T1000 (cell line): ENCODE measurements around the gene DNAJC3.
"Not testable (repeated sequence)": the region's sequence is repeated elsewhere in the genome, so short reads cannot be mapped to it uniquely, and the experiment has no call there.

Experiments
- DNase-seq: peaks from one replicate; lab custom pipeline; 2025; ENCODE audit warnings: mixed read lengths; lab: John Stamatoyannopoulos, UW

DNAJC3 gene

GRCh38 chr13:95714142-95714832, 37.3 kb downstream of the DNAJC3 start:
- no peak for DNase-seq

GRCh38 chr13:95716231-95716630, 39.3 kb downstream of the DNAJC3 start:
- no peak for DNase-seq

GRCh38 chr13:95722241-95722640, 45.3 kb downstream of the DNAJC3 start:
- no peak for DNase-seq

- no peak for DNase-seq
These were observed 46.5 kb downstream of the DNAJC3 start for GRCh38 chr13:95723438-95723837.

DNA sequence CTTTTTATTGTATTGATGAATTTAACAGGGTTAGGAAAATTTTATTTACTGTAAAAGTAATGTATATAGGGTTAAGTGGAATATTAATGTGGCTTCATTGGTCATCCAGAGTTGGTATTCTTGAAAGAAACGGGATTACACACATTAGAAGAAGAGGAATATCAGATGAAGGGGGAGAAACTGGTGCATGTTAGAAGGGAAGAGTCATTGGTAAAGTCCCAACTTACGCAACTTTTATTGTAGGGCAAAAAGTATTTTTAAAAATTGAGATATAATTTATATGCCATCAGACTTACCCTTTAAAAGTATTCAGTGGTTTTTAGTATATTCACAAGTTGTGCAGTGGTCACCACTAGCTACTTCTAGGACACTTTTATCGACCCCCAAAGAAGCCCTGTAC, 47.3 kb downstream of the DNAJC3 start:
- no peak for DNase-seq

DNA sequence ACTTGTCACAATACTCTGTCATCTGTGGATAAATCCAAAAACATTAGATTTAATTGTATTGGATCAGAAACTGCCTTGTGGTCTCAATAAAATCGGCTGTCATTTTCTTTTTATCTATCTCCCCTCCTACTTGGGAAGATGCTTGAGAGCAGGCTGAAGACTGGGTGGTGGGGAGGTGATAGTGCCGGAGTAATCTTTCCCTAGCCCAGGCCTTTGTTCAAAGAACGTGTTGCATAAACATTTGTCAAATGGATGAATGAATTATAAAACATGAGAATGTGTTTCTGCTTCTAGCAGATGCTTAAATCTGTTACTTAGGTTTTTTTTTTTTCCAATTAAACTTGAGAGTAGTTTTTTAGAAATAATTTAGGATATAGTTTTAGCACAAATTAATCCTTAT, 49.9 kb downstream of the DNAJC3 start:
- no peak for DNase-seq

- no peak for DNase-seq
These were observed 52.0 kb downstream of the DNAJC3 start for GRCh38 chr13:95728957-95729356.

DNA sequence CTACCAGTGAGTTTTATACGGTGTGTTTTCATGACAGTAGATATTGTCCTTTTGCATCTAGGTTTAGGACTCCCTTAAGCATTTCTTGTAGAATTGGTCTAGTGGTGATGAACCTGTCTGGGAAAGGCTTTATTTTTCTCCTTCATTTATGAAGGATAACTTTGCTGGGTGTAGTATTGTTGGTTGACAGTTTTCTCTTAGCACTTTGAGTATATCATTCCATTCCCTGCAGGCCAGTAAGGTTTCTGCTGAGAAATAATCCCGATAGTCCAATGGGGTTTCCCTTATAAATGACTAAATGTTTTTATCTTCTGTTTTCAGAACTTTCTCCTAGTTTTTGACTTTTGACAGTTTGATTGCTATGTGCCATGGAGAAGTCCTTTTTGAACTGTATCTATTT, 57.2 kb downstream of the DNAJC3 start:
- no peak for DNase-seq

DNA sequence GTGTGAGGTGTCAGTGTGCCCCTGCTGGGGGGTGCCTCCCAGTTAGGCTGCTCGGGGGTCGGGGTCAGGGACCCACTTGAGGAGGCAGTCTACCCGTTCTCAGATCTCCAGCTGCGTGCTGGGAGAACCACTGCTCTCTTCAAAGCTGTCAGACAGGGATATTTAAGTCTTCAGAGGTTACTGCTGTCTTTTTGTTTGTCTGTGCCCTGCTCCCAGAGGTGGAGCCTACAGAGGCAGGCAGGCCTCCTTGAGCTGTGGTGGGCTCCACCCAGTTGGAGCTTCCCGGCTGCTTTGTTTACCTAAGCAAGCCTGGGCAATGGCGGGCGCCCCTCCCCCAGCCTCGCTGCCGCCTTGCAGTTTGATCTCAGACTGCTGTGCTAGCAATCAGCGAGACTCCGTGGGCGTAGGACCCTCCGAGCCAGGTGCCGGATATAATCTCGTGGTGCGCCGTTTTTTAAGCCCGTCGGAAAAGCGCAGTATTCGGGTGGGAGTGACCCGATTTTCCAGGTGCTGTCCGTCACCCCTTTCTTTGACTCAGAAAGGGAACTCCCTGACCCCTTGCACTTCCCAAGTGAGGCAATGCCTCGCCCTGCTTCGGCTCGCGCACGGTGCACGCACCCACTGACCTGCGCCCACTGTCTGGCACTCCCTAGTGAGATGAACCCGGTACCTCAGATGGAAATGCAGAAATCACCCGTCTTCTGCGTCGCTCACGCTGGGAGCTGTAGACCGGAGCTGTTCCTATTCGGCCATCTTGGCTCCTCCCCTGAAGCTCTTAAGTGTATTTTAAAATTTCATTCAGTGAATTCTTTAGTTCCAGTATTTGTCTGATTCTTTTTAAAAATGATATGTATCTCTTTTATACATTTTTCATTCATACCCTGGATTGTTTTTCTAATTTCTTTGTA, 63.4 kb downstream of the DNAJC3 start:
- not testable (repeated sequence) for DNase-seq

DNA sequence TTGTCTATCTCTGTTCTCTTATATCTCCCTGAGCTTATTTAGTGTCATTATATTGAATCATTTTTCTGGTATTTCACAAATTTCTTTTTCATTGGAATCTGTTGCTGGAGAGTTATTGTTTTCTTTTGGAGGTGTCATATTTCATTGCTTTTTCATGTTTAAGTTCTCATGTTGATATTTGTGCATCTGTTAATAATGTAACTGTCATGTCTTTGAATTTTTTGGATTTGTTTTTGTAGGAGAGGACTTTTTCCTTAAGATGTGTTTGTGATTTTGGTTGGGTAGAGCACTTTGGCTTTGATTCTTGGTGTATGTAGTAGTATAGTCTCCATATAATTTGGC, 64.0 kb downstream of the DNAJC3 start:
- no peak for DNase-seq

GRCh38 chr13:95741584-95742563, 64.9 kb downstream of the DNAJC3 start:
- no peak for DNase-seq

- no peak for DNase-seq
These were observed 66.3 kb downstream of the DNAJC3 start for GRCh38 chr13:95743192-95743591.

GRCh38 chr13:95745289-95745688, 68.3 kb downstream of the DNAJC3 start:
- DNase-seq = no peak

DNA sequence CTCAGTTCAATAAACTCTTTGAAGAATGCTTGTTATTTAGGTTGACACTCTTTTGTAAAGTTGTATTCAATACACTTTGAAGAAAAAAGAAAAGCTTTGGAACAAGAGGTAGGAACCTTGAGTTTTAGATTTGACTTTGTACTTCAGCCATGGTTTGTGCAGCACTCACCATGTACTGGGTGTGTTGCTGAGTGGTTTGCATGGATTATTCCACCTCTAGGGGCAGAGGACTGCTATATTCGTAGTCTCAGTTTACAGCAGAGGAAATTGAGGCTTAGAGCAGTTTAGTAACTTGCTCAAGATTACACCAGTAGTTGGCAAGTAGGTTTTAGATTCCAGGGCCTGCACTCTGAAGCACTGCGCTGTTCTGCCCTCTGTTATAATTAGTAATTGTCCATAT, 68.8 kb downstream of the DNAJC3 start:
- no peak for DNase-seq

GRCh38 chr13:95749545-95749944, 72.6 kb downstream of the DNAJC3 start:
- no peak for DNase-seq

- no peak for DNase-seq
These were observed 75.7 kb downstream of the DNAJC3 start for GRCh38 chr13:95752677-95753076.

DNA sequence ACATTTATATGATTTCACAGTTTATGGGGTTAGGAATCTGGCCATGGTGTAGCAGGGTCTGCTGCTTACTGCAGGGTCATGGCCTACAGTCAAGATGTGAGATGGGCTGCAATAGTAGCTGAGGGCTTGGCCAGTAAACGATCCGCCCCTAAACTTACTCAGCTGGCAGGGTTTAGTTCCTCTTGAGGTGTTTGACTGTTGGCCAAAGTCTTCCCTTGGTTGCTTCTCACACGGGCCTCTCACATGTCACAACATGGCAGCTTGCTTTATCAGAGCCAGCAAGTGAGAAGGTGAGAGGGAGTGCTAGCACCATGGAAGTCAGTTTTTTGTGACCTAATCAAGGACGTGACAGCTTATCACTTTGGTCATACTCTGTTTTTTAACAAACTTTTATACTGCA, 77.1 kb downstream of the DNAJC3 start:
- no peak for DNase-seq

DNA sequence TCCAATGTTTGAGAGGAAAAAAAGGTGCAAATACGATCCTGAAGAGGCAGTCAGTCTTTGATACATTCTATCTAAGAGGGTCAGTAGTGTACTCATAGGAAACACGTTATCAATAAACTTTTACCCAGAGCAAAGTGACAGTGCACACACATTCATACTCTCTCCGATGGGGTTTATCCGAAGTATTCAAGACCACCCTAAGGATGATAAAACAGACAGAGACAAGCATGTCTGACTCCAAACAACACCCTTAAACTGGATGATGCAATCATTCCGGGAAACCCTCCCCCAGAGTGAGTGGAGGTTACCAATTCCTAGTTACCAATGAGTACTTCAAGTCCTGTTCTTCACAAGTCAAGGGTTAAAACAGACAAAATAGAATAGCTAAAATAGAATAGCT, 79.1 kb downstream of the DNAJC3 start:
- DNase-seq = no peak

DNA sequence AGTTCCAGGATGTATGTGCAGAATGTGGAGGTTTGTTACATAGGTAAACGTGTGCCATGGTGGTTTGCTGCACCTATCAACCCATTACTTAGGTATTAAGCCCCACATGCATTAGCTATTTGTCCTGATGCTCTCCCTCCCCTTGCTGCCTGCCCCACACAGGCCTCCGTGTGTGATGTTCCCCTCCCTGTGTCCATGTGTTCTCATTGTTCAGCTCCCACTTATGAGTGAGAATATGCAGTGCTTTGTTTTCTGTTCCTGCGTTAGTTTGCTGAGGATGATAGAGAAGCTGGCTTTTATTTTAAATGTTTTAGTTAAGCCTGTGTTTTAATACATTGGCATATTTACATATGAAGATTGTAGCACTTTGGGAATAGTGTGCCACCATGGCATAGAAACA, 85.7 kb downstream of the DNAJC3 start:
- not testable (repeated sequence) for DNase-seq

- no peak for DNase-seq
These were observed 86.7 kb downstream of the DNAJC3 start for GRCh38 chr13:95763601-95764000.

- no peak for DNase-seq
These were observed 95.0 kb downstream of the DNAJC3 start for GRCh38 chr13:95771905-95772304.

DNA sequence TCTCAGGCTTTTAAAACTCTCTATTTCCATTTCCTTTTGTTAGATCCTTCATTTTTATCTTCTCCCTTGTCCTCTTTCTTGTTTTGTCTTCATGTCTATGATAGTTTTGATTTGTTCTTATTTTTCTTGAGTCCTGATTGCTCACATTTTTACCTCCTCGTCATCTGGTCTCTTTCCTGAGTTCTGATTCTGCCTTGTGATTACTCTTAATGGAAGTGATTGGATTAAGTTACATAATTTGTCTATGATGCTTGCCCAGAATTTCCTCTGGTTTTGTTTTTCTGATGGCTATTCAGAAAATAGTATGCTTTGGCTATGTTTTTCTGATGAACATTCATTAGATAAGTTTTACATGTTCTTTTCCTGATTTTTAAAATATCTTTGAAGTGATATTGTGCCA, 102.6 kb downstream of the DNAJC3 start:
- DNase-seq = no peak
